ENCODE results near the gene ZNF182. TPM values are rescaled to one million over a fixed set of nuclear protein-coding genes. Genes with fewer than 3 reads are reported as not detected.
"Not testable (repeated sequence)": the region's sequence is repeated elsewhere in the genome, so short reads cannot be mapped to it uniquely, and the experiment has no call there.

Gene ZNF182
- total and polyA plus RNA-seq, 3 donors from 2014 or later = 3.2 to 6.1 (median 5.8) TPM

- H3K4me1 ChIP-seq = no peaks in the 10 kb centered on the region
- intact Hi-C loops (cut with DNase I; ENCODE audit: low total_unique reads) = no loop called here
- peak; percentile 14 for DNase-seq
- H3K36me3 ChIP-seq (ENCODE audit: low read depth, missing control alignments) = no peaks in the 10 kb centered on the region
- no peak overlapping the region for H3K27ac ChIP-seq
- TF ChIP-seq POLR2A (IDR thresholded peaks at IDR 0.05) (no peak), CTCF (IDR thresholded peaks at IDR 0.05) (no peak)
- 42 to 50% methylated on average over 1 of the region's 1 CpG for WGBS, 2 donors
- no peak overlapping the region for H3K4me3 ChIP-seq
- no peaks in the 10 kb centered on the region for H3K9me3 ChIP-seq
- no peaks in the 10 kb centered on the region for H3K27me3 ChIP-seq
Observed at GRCh38 chrX:47992095-47992380, 11.8 kb downstream of the ZNF182 start.

- intact Hi-C loops (cut with DNase I; ENCODE audit: low total_unique reads) = no loop called here
- no peak overlapping the region for H3K27ac ChIP-seq
Observed at GRCh38 chrX:47991263-47992094, 12.3 kb downstream of the ZNF182 start.

GRCh38 chrX:47976254-47977151 lies 27.3 kb downstream of the ZNF182 start:
- 97% methylated on average over 6 of the region's 6 CpGs for WGBS, 2 donors
- no peaks in the 10 kb centered on the region for H3K36me3 ChIP-seq (ENCODE audit: low read depth, missing control alignments)

More at GRCh38 chrX:47991263-47992094, 12.3 kb downstream of the ZNF182 start:
- no peaks in the 10 kb centered on the region for H3K27me3 ChIP-seq
- H3K36me3 ChIP-seq (ENCODE audit: low read depth, missing control alignments) = no peaks in the 10 kb centered on the region
- DNase-seq = no peak
- H3K4me1 ChIP-seq = no peaks in the 10 kb centered on the region
- no peak overlapping the region for H3K4me3 ChIP-seq
- no peaks in the 10 kb centered on the region for H3K9me3 ChIP-seq
- TF ChIP-seq POLR2A (IDR thresholded peaks at IDR 0.05) (no peak), CTCF (IDR thresholded peaks at IDR 0.05) (no peak)
- 79 to 100% methylated on average over 3 to 5 of the region's 5 CpGs for WGBS, 2 donors

GRCh38 chrX:47973235-47973634 lies 30.6 kb downstream of the ZNF182 start:
- TF ChIP-seq POLR2A (IDR thresholded peaks at IDR 0.05) (no peak), CTCF (IDR thresholded peaks at IDR 0.05) (no peak)
- 88 to 94% methylated on average over 3 of the region's 3 CpGs for WGBS, 2 donors

More at GRCh38 chrX:47976254-47977151, 27.3 kb downstream of the ZNF182 start:
- Histone ChIP-seq H3K4me1 (no peaks in the 10 kb centered on the region), H3K27ac (no peak overlapping the region), H3K27me3 (no peaks in the 10 kb centered on the region), H3K9me3 (no peaks in the 10 kb centered on the region), H3K4me3 (no peak overlapping the region)
- TF ChIP-seq CTCF (IDR thresholded peaks at IDR 0.05) (no peak), POLR2A (IDR thresholded peaks at IDR 0.05) (no peak)
- intact Hi-C loops (cut with DNase I; ENCODE audit: low total_unique reads) = no loop called here
- no peak for DNase-seq

GRCh38 chrX:47965526-47965925 lies 38.3 kb downstream of the ZNF182 start:
- intact Hi-C loops (cut with DNase I; ENCODE audit: low total_unique reads); H3K36me3 ChIP-seq (ENCODE audit: low read depth, missing control alignments); H3K4me3 ChIP-seq; H3K27ac ChIP-seq; H3K27me3 ChIP-seq; H3K9me3 ChIP-seq; DNase-seq; H3K4me1 ChIP-seq: not testable (repeated sequence)
- WGBS, 2 donors = 83 to 91% methylated on average over 6 to 13 of the region's 14 CpGs

More at GRCh38 chrX:47973235-47973634, 30.6 kb downstream of the ZNF182 start:
- intact Hi-C loops (cut with DNase I; ENCODE audit: low total_unique reads) = no loop called here
- H3K4me3 ChIP-seq = no peak overlapping the region
- H3K36me3 ChIP-seq (ENCODE audit: low read depth, missing control alignments) = no peaks in the 10 kb centered on the region
- H3K9me3 ChIP-seq = no peaks in the 10 kb centered on the region
- H3K27me3 ChIP-seq = no peaks in the 10 kb centered on the region
- no peaks in the 10 kb centered on the region for H3K4me1 ChIP-seq
- DNase-seq = no peak
- no peak overlapping the region for H3K27ac ChIP-seq

- 89 to 97% methylated on average over 5 to 6 of the region's 6 CpGs for WGBS, 2 donors
- H3K4me3 ChIP-seq; DNase-seq; H3K4me1 ChIP-seq; H3K9me3 ChIP-seq; H3K36me3 ChIP-seq (ENCODE audit: low read depth, missing control alignments); intact Hi-C loops (cut with DNase I; ENCODE audit: low total_unique reads); H3K27me3 ChIP-seq; H3K27ac ChIP-seq: not testable (repeated sequence)
Observed at GRCh38 chrX:47961830-47962229, 42.0 kb downstream of the ZNF182 start.
